K562 (cell line): Measurements from ENCODE around the gene LHCGR. TPM values are rescaled to one million over a fixed set of nuclear protein-coding genes. Genes with fewer than 3 reads are reported as not detected.

Experiments
- ATAC-seq: fragments of 200-7000 bp; cut with Tn5 transposase; 3 replicates; pipeline ENCODE4 v1.9.1; 2020; ENCODE audit warnings: moderate library complexity
- BruUV-seq: library from RNA; stranded (reverse); fragments of 400-500 nt; replicated peaks from 2 replicates; lab custom pipeline; 2021; lab: Mats Ljungman, UMichigan
- CTCF ChIA-PET: fragments of 300-600 bp; formaldehyde crosslinking; extraction: SDS; loops from one replicate; lab custom pipeline; 2021; ENCODE audit warnings: low intra/inter-chr PET ratio; lab: Yijun Ruan, JAX
- POLR2A ChIA-PET: fragments of 300-600, 350-650 bp; sonication (Branson Sonifier 250); formaldehyde crosslinking; extraction: SDS; loops from one replicate; lab custom pipeline; 2021; ENCODE audit warnings: antibody characterized with exemption, inconsistent platforms; lab: Yijun Ruan, JAX
- DNase-seq, 4 experiments: peaks; one replicate each; pipeline versions ENCODE4 v3.0.0 to v3.0.0-alpha.2; 2011 to 2018; ENCODE audit warnings: low spot score in 3 of 4, mixed read lengths in 3 of 4; ENCODE audit errors: extremely low read depth in 1 of 4
- FAIRE-seq: peaks from 2 replicates; lab custom pipeline; 2011; peaks lifted over from hg19 to GRCh38; lab: Jason Lieb, UNC
- H2AFZ ChIP-seq: 2 replicates; pipeline ENCODE4 v1.6.0; 2011; ENCODE audit warnings: low read depth, low read length, control low read depth, inconsistent platforms
- H3K27ac ChIP-seq: fragments of 200-600 bp; 3 replicates; pipeline ENCODE4 v1.8.0; 2011; ENCODE audit warnings: low read depth, mild to moderate bottlenecking, control low read depth, inconsistent platforms, low read length, moderate library complexity, mixed read lengths; ENCODE audit errors: extremely low read depth
- H3K27me3 ChIP-seq, 2 experiments: fragments of 300-600 bp in 1 of 2; 2 replicates in 1 of 2; 3 replicates in 1 of 2; pipeline versions ENCODE4 v1.6.0 to v1.8.0; 2011; ENCODE audit warnings: inconsistent platforms in 2 of 2, low read length in 2 of 2, mild to moderate bottlenecking in 1 of 2, mixed read lengths in 1 of 2, moderate library complexity in 1 of 2; ENCODE audit not compliant: control insufficient read depth in 2 of 2, insufficient read depth in 2 of 2
- H3K36me3 ChIP-seq: fragments of 300-600 bp; 3 replicates; pipeline ENCODE4 v1.8.0; 2011; ENCODE audit warnings: mild to moderate bottlenecking, low read length, inconsistent platforms; ENCODE audit not compliant: control insufficient read depth, insufficient read depth
- H3K4me1 ChIP-seq, 2 experiments: fragments of 200-600 bp in 1 of 2; replicated peaks in 1 of 2; 2 replicates in 1 of 2; 3 replicates in 1 of 2; pipeline versions ENCODE4 v1.5.1 to v1.8.0; 2011; ENCODE audit warnings: inconsistent platforms in 2 of 2, low read length in 2 of 2, mild to moderate bottlenecking in 1 of 2, mixed read lengths in 1 of 2, moderate library complexity in 1 of 2; ENCODE audit not compliant: control insufficient read depth in 2 of 2, insufficient read depth in 2 of 2
- H3K4me2 ChIP-seq: 2 replicates; pipeline ENCODE4 v1.6.1; 2011; ENCODE audit warnings: low read length, control low read depth, inconsistent platforms, mixed read lengths; ENCODE audit not compliant: insufficient read depth
- H3K4me3 ChIP-seq: fragments of 200-600 bp; sonication (generic), shearing (Covaris generic); 2 replicates; pipeline ENCODE4 v1.5.1; 2016; ENCODE audit warnings: control low read depth, inconsistent platforms
- H3K79me2 ChIP-seq: fragments of 200-600 bp; 3 replicates; pipeline ENCODE4 v1.8.0; 2011; ENCODE audit warnings: low read length, inconsistent platforms; ENCODE audit not compliant: control insufficient read depth, insufficient read depth
- H3K9ac ChIP-seq, 2 experiments: 2 replicates each; pipeline versions ENCODE4 v1.6.0 to v1.6.1; 2011; ENCODE audit warnings: low read depth in 2 of 2, low read length in 2 of 2, control low read depth in 1 of 2, inconsistent platforms in 1 of 2, mild to moderate bottlenecking in 1 of 2, mixed read lengths in 1 of 2; ENCODE audit not compliant: insufficient read depth in 1 of 2
- H3K9me1 ChIP-seq: one replicate; pipeline ENCODE4 v1.6.0; 2011; ENCODE audit warnings: inconsistent platforms, mild to moderate bottlenecking, low read length, moderate library complexity; ENCODE audit not compliant: control insufficient read depth, insufficient read depth
- H3K9me3 ChIP-seq: replicated peaks from 2 replicates; pipeline ENCODE4 v1.5.1; 2011; ENCODE audit warnings: low read depth, low read length, inconsistent platforms; ENCODE audit not compliant: control insufficient read depth, insufficient read depth
- H4K20me1 ChIP-seq: replicated peaks from 2 replicates; pipeline ENCODE4 v1.6.1; 2011; ENCODE audit warnings: low read length, inconsistent platforms, mixed read lengths; ENCODE audit not compliant: control insufficient read depth, insufficient read depth
- BRCA1 ChIP-seq, 2 experiments: fragments of 450-650 bp in 1 of 2; sonication (generic) in 1 of 2; formaldehyde crosslinking in 1 of 2; IDR thresholded peaks; 2 replicates each; pipeline versions ENCODE4 v1.5.0 to v1.6.1; 2017 to 2020; ENCODE audit warnings: mild to moderate bottlenecking in 1 of 2, missing genetic modification reagents in 1 of 2
- CCAR2 ChIP-seq: fragments of 200-400 bp; formaldehyde crosslinking; IDR thresholded peaks from 2 replicates; pipeline ENCODE4 v1.6.1; 2017; ENCODE audit warnings: mild to moderate bottlenecking, low read depth, low read length
- EP300 ChIP-seq: IDR thresholded peaks from 2 replicates; pipeline ENCODE4 v1.6.1; 2012; ENCODE audit warnings: low read length, improper control_type of control experiment
- ESRRB ChIP-seq: fragments of 250-450 bp; sonication (Bioruptor Pico); IDR thresholded peaks from 2 replicates; pipeline ENCODE4 v1.5.0; 2020; ENCODE audit warnings: mild to moderate bottlenecking, moderate library complexity, borderline replicate concordance
- HOXB6 ChIP-seq: fragments of 250-450 bp; sonication (Bioruptor Pico); IDR thresholded peaks from 2 replicates; pipeline ENCODE4 v1.5.1; 2022; ENCODE audit warnings: mild to moderate bottlenecking, borderline replicate concordance
- JUND ChIP-seq, 2 experiments: IDR thresholded peaks; 2 replicates in 1 of 2; 3 replicates in 1 of 2; pipeline ENCODE4 v1.6.1; 2011; ENCODE audit warnings: borderline replicate concordance in 2 of 2, low read depth in 2 of 2, low read length in 2 of 2, improper control_type of control experiment in 1 of 2, missing biosample characterization in 1 of 2, missing genetic modification characterization in 1 of 2, missing genetic modification reagents in 1 of 2
- KHSRP ChIP-seq: fragments of 450-650 bp; IDR thresholded peaks from 2 replicates; pipeline ENCODE4 v1.6.1; 2017
- MAFG ChIP-seq: fragments of 450-650 bp; conservative IDR thresholded peaks from 2 replicates; pipeline ENCODE4 v1.6.1; 2016; ENCODE audit warnings: missing genetic modification characterization, missing compliant biosample characterization
- MEIS2 ChIP-seq: fragments of 450-650 bp; IDR thresholded peaks from 2 replicates; pipeline ENCODE4 v1.6.1; 2014; ENCODE audit warnings: mild to moderate bottlenecking; ENCODE audit not compliant: partially characterized antibody
- SLC30A9 ChIP-seq: fragments of 250-450 bp; sonication (Bioruptor Pico); IDR thresholded peaks from 2 replicates; pipeline ENCODE4 v1.8.0; 2022; ENCODE audit warnings: mild to moderate bottlenecking, moderate library complexity
- SOX6 ChIP-seq: fragments of 450-650 bp; IDR thresholded peaks from 2 replicates; pipeline ENCODE4 v1.6.1; 2014; ENCODE audit warnings: mild to moderate bottlenecking
- STAG1 ChIP-seq: sonication (generic); formaldehyde crosslinking; IDR thresholded peaks from 2 replicates; pipeline ENCODE4 v1.5.0; 2020; ENCODE audit warnings: missing genetic modification reagents, borderline replicate concordance
- WGBS: fragments of 100-300 bp; shearing (Covaris generic); methylation state at CpG from one replicate; pipeline ENCODE4 v1.1.6; 2016; ENCODE audit warnings: low coverage, mixed read lengths; ENCODE audit not compliant: insufficient coverage; ENCODE audit errors: missing lambda C conversion rate; 5-methylcytosine and 5-hydroxymethylcytosine counted together
- in situ Hi-C: fragments of 300-500 bp; cut with MboI; formaldehyde crosslinking; loops from 4 replicates; pipeline ENCODE4 v1.15.0; 2018; ENCODE audit warnings: inconsistent platforms, mixed read lengths
- intact Hi-C: fragments of 100-400 bp; cut with micrococcal nuclease; formaldehyde crosslinking; loops from 2 replicates; pipeline ENCODE4 v1.14.2; 2022
- polyA plus RNA-seq, 8 experiments: library from polyadenylated mRNA; depleted of rRNA in 4 of 8; stranded (reverse) in 5 of 8; unstranded in 3 of 8; fragments of >200 nt; fragmentation: Nextera tagmentation in 2 of 8; fragmentation: Illumina TruSeq in 1 of 8; extraction: Ambion mirVana in 2 of 8; extraction: Trizol in 1 of 8; gene quantifications; 2 replicates each; pipeline versions ENCODE4 v1.2.1 to v1.2.3, GENCODE V29; 2011 to 2014; ENCODE audit warnings: inconsistent platforms in 1 of 8, missing spikeins in 1 of 8
- total RNA-seq, 7 experiments: library from RNA; depleted of rRNA in 6 of 7; stranded (reverse); fragments of >200 nt in 6 of 7; fragmentation: Illumina TruSeq in 2 of 7; extraction: Trizol in 2 of 7; gene quantifications; 2 replicates each; pipeline versions ENCODE4 v1.2.1 to v1.2.3, GENCODE V29; 2011 to 2021; ENCODE audit warnings: low replicate concordance in 1 of 7
- TF ChIP-seq, protein P1 (sequence below): fragments of 250-450 bp; sonication (Bioruptor Pico); IDR thresholded peaks from 2 replicates; pipeline ENCODE4 v1.5.0; 2021

Gene LHCGR
- total and polyA plus RNA-seq, 9 of the 15 experiments (the other 6 are each of a cell fraction or from before 2014, with no cell fraction given) = not detected

DNA sequence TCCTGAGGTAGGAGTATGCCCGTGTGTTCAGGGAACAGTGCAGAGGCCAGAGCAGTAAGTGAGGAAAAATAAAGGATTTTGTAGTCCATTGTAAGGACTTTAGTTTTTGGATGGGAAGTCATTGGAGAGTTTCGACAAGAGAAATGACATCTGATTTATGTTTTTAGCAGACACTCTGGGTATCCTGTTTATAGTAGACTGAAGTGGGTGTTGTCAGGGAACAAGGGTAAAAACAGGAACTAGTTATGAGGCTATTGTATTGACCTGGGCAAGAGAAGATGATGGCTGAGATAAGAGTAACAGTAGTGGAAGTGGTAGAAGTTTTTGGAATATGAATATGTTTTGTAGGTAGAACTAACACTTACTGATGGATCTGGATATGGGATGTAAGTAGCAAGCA is 78.1 kb downstream of the LHCGR start (continued):
- TF ChIP-seq MAFG (tag) = no peak
- no peak for TF ChIP-seq HOXB6 (CRISPR knock-in tag)
- TF ChIP-seq STAG1 (CRISPR knock-in tag) = no peak
- no peak for TF ChIP-seq BRCA1 (IDR thresholded peaks at IDR 0.05)
- TF ChIP-seq BRCA1 (CRISPR knock-in tag; IDR thresholded peaks at IDR 0.05) = no peak
- TF ChIP-seq SOX6 = peak; percentile 42; the same call in 1 of the 2 replicates
- TF ChIP-seq EP300 = no peak
- TF ChIP-seq ESRRB = no peak
- no peak for TF ChIP-seq SLC30A9 (CRISPR knock-in tag)
- TF ChIP-seq MEIS2 = peak; percentile 79

DNA sequence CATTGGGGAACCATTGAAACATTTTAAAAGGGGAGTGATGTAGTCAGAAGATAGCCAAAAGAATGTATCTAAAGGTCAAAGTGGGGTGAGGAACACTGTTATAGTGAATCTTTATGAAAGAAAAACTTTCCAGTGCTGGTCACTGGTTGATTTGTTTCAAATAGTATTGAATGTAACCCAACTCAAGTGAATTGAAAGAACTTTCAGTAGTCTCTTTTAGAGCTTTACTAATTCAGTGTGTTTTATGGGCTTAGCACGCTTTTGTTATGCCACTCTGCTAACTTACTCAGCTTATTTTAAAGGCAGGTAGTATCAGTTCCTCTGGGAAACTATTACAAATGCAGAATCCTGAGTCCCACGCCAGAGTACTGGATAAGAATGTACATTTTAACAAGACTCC is 80.6 kb downstream of the LHCGR start:
- BruUV-seq = no TSS peak
- intact Hi-C loops = no loop called here
- Histone ChIP-seq H3K9me3 (no peaks in the 10 kb centered on the region), H3K36me3 (no peaks in the 10 kb centered on the region), H3K9me1 (no peaks in the 10 kb centered on the region), H3K27ac (no peak overlapping the region), H3K9ac (no peak overlapping the region), H2AFZ (0 out of 2 replicates have a peak overlapping the region, but pooled peaks have one; percentile 27), H3K27me3 (no peaks in the 10 kb centered on the region), H4K20me1 (no peaks in the 10 kb centered on the region), H3K79me2 (no peaks in the 10 kb centered on the region), H3K4me2 (no peak overlapping the region), H3K4me1 (no peaks in the 10 kb centered on the region; a peak in 1 of 5 replicates), H3K4me3 (no peak overlapping the region)
- 13% methylated on average over 2 of the region's 2 CpGs for WGBS
- FAIRE-seq = no peak
- DNase-seq = no peak
- POLR2A ChIA-PET = no interaction called here
- TF ChIP-seq KHSRP (no peak), CCAR2 (no peak), JUND (IDR thresholded peaks at IDR 0.05; ENCODE audit: borderline replicate concordance, low read depth, low read length) (no peak), JUND (tag; IDR thresholded peaks at IDR 0.05; ENCODE audit: borderline replicate concordance, low read depth, low read length) (no peak)
- TF ChIP-seq, protein P1, sequence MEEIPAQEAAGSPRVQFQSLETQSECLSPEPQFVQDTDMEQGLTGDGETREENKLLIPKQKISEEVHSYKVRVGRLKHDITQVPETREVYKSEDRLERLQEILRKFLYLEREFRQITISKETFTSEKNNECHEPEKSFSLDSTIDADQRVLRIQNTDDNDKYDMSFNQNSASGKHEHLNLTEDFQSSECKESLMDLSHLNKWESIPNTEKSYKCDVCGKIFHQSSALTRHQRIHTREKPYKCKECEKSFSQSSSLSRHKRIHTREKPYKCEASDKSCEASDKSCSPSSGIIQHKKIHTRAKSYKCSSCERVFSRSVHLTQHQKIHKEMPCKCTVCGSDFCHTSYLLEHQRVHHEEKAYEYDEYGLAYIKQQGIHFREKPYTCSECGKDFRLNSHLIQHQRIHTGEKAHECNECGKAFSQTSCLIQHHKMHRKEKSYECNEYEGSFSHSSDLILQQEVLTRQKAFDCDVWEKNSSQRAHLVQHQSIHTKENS = no peak
- no peak for ATAC-seq
- CTCF ChIA-PET = no interaction called here
- in situ Hi-C loops = no loop called here
